ENCODE measurements around the gene PPHLN1. TPM values are rescaled to one million over a fixed set of nuclear protein-coding genes. Genes with fewer than 3 reads are reported as not detected.

The PPHLN1 gene
- total and polyA plus RNA-seq, 2 donors (not counting 1 experiment from before 2014, with no cell fraction given) = 48.8 to 104 TPM

- Mint-ChIP-seq H3K9me3 (ENCODE audit: insufficient read depth) (no peaks in the 10 kb centered on the region), H3K27me3 (no peaks in the 10 kb centered on the region), H3K27ac (peak overlapping the region; percentile 94), H3K4me3 (peak overlapping the region; percentile 97), H3K4me1 (peaks cover 59% of the 10 kb centered on the region)
- TF ChIP-seq EZH2 (IDR thresholded peaks at IDR 0.05; ENCODE audit: borderline replicate concordance, insufficient read depth, low read depth, low read length, poor library complexity, severe bottlenecking) (no peak), CTCF (IDR thresholded peaks at IDR 0.05) (peak; percentile 90)
- peak overlapping the region; percentile 76 to 82 for H3K27ac ChIP-seq (ENCODE audit: low read length in 2 of 2)
- peak overlapping the region; percentile 92 for H3K9ac ChIP-seq (ENCODE audit: low read length)
- H3K79me2 ChIP-seq (ENCODE audit: control insufficient read depth, insufficient read depth, low read length) = peaks cover 57% of the 10 kb centered on the region
- H3K4me1 ChIP-seq (ENCODE audit: control insufficient read depth in 2 of 2, insufficient read depth in 2 of 2, low read length in 2 of 2) = peaks cover 49 to 52% of the 10 kb centered on the region in 2 donors
- H3K4me2 ChIP-seq (replicated peaks; ENCODE audit: low read depth, low read length, poor library complexity, severe bottlenecking) = peak overlapping the region; percentile 89
- under 1% methylated on average over 83 of the region's 83 CpGs for WGBS (ENCODE audit: insufficient coverage)
- H3K9me3 ChIP-seq (ENCODE audit: control extremely low read depth in 1 of 3, control insufficient read depth in 2 of 3, insufficient read depth in 1 of 3, low read length in 2 of 3) = no peaks in the 10 kb centered on the region
- H3K4me3 ChIP-seq (ENCODE audit: control extremely low read depth in 1 of 5, extremely low read depth in 1 of 5, insufficient read depth in 1 of 5, low read depth in 2 of 5, low read length in 4 of 5) = peak overlapping the region; percentile 67 to 96 (median 94)
- ChIA-PET POLR2A (interaction anchor here (0.7 to 3.5 kb wide), 5 partner anchors 10 to 244 kb away, joined by 3 to 39 read pairs (median 4); partner anchors contain the start of gene YAF2), CTCF (interaction anchor here (0.5 to 8.1 kb wide), 27 partner anchors 12 to 1205 kb away, joined by 3 to 111 read pairs (median 4); partner anchors contain the start of gene PRICKLE1)
- DNase-seq = peak; percentile 89
- peak; percentile 71 for ATAC-seq (ENCODE audit: low read depth)
- no peaks in the 10 kb centered on the region for H3K36me3 ChIP-seq (replicated peaks in 1 of 2; ENCODE audit: control extremely low read depth in 1 of 2, control insufficient read depth in 1 of 2, extremely low read depth in 1 of 2, insufficient read depth in 2 of 2, low read length in 1 of 2)
- H2AFZ ChIP-seq (ENCODE audit: insufficient read depth, low read depth, low read length, poor library complexity, severe bottlenecking) = peak overlapping the region; percentile 93
- intact Hi-C loops (cut with micrococcal nuclease) = loop anchor here (1.0 to 10.0 kb wide), 10 partner anchors 35 to 1402 kb away; partner anchors contain the start of genes IRAK4, PPHLN1, PRICKLE1 and PUS7L
- H3K27me3 ChIP-seq (replicated peaks in 1 of 4; ENCODE audit: control extremely low read depth in 1 of 4, control insufficient read depth in 3 of 4, insufficient read depth in 4 of 4, low read length in 3 of 4) = no peaks in the 10 kb centered on the region
- H4K20me1 ChIP-seq (ENCODE audit: control insufficient read depth, insufficient read depth, low read length, poor library complexity, severe bottlenecking) = no peaks in the 10 kb centered on the region
These were observed 157.0 kb downstream of the PPHLN1 start for GRCh38 chr12:42482748-42483520.

- Histone ChIP-seq H3K36me3 (replicated peaks in 1 of 2; ENCODE audit: control extremely low read depth in 1 of 2, control insufficient read depth in 1 of 2, extremely low read depth in 1 of 2, insufficient read depth in 2 of 2, low read length in 1 of 2) (no peaks in the 10 kb centered on the region), H3K9me3 (ENCODE audit: control extremely low read depth in 1 of 3, control insufficient read depth in 2 of 3, insufficient read depth in 1 of 3, low read length in 2 of 3) (no peaks in the 10 kb centered on the region), H3K27ac (ENCODE audit: low read length in 2 of 2) (peak overlapping the region; percentile 76 to 82), H3K79me2 (ENCODE audit: control insufficient read depth, insufficient read depth, low read length) (peaks cover 51% of the 10 kb centered on the region), H3K9ac (ENCODE audit: low read length) (peak overlapping the region; percentile 92), H4K20me1 (ENCODE audit: control insufficient read depth, insufficient read depth, low read length, poor library complexity, severe bottlenecking) (no peaks in the 10 kb centered on the region), H2AFZ (ENCODE audit: insufficient read depth, low read depth, low read length, poor library complexity, severe bottlenecking) (peak overlapping the region; percentile 93), H3K4me2 (replicated peaks; ENCODE audit: low read depth, low read length, poor library complexity, severe bottlenecking) (peak overlapping the region; percentile 89), H3K4me3 (ENCODE audit: control extremely low read depth in 1 of 5, extremely low read depth in 1 of 5, insufficient read depth in 1 of 5, low read depth in 2 of 5, low read length in 4 of 5) (peak overlapping the region; percentile 67 to 96 (median 94)), H3K4me1 (ENCODE audit: control insufficient read depth in 2 of 2, insufficient read depth in 2 of 2, low read length in 2 of 2) (peaks cover 46% of the 10 kb centered on the region in 2 donors), H3K27me3 (replicated peaks in 1 of 4; ENCODE audit: control extremely low read depth in 1 of 4, control insufficient read depth in 3 of 4, insufficient read depth in 4 of 4, low read length in 3 of 4) (no peaks in the 10 kb centered on the region)
- Mint-ChIP-seq H3K9me3 (ENCODE audit: insufficient read depth) (no peaks in the 10 kb centered on the region), H3K4me1 (peaks cover 53% of the 10 kb centered on the region), H3K27me3 (no peaks in the 10 kb centered on the region), H3K4me3 (peak overlapping the region; percentile 97), H3K27ac (peak overlapping the region; percentile 97)
- ATAC-seq (ENCODE audit: low read depth) (peak; percentile 61), DNase-seq (peak; percentile 83)
- TF ChIP-seq CTCF (IDR thresholded peaks at IDR 0.05) = no peak
- TF ChIP-seq EZH2 (IDR thresholded peaks at IDR 0.05; ENCODE audit: borderline replicate concordance, insufficient read depth, low read depth, low read length, poor library complexity, severe bottlenecking) = no peak
- intact Hi-C loops (cut with micrococcal nuclease) = loop anchor here (1.0 to 10.0 kb wide), 9 partner anchors 35 to 1401 kb away; partner anchors contain the start of genes IRAK4, PPHLN1, PRICKLE1 and PUS7L
- ChIA-PET CTCF (interaction anchor here (0.6 to 8.1 kb wide), 25 partner anchors 12 to 1206 kb away, joined by 3 to 111 read pairs (median 5); partner anchors contain the start of gene PRICKLE1), POLR2A (interaction anchor here (0.7 to 3.5 kb wide), 5 partner anchors 10 to 245 kb away, joined by 3 to 39 read pairs (median 4); partner anchors contain the start of gene YAF2)
- 1% methylated on average over 30 of the region's 30 CpGs for WGBS (ENCODE audit: insufficient coverage)
These were observed 157.5 kb downstream of the PPHLN1 start for GRCh38 chr12:42483521-42483790.

Measured in B cell (primary cell).